NB4 (cell line): ENCODE data around the gene UTS2R.

Source experiments
- DNase-seq: peaks from one replicate; pipeline ENCODE4 v3.0.0; 2010; ENCODE audit warnings: low read depth
- H3K4me3 ChIP-seq: one replicate; pipeline ENCODE4 v1.5.1; 2011; ENCODE audit warnings: mild to moderate bottlenecking, low read depth, low read length, moderate library complexity
- CTCF ChIP-seq: IDR thresholded peaks from one replicate; pipeline ENCODE4 v1.5.1; 2012; ENCODE audit warnings: low read depth, low read length
- MAX ChIP-seq: IDR thresholded peaks from 2 replicates; pipeline ENCODE4 v1.6.1; 2011; ENCODE audit warnings: low read depth, low read length
- MYC ChIP-seq: IDR thresholded peaks from 2 replicates; pipeline ENCODE4 v1.6.1; 2011; ENCODE audit warnings: low read depth, low read length
- POLR2A ChIP-seq: IDR thresholded peaks from 2 replicates; pipeline ENCODE4 v1.6.1; 2011; ENCODE audit warnings: mild to moderate bottlenecking; ENCODE audit not compliant: insufficient read length; ENCODE audit errors: extremely low read depth

UTS2R gene

GRCh38 chr17:82353484-82353883 is 18.1 kb upstream of the UTS2R start:
- H3K4me3 ChIP-seq, result no peak overlapping the region
- TF ChIP-seq POLR2A (no peak), MYC (no peak), MAX (no peak), CTCF (no peak)
- DNase-seq, result no peak

GRCh38 chr17:82354804-82355308 is 16.7 kb upstream of the UTS2R start:
- no peak for DNase-seq
- TF ChIP-seq POLR2A (no peak), CTCF (no peak), MYC (no peak), MAX (no peak)
- no peak overlapping the region for H3K4me3 ChIP-seq

GRCh38 chr17:82355770-82356427 is 15.7 kb upstream of the UTS2R start:
- TF ChIP-seq POLR2A, result no peak
- TF ChIP-seq CTCF, result no peak
- no peak for TF ChIP-seq MAX
- no peak for TF ChIP-seq MYC
- DNase-seq, result no peak

GRCh38 chr17:82356845-82357355 is 14.7 kb upstream of the UTS2R start:
- DNase-seq, result no peak
- no peak for TF ChIP-seq CTCF
- no peak for TF ChIP-seq MAX
- no peak for TF ChIP-seq POLR2A
- TF ChIP-seq MYC, result no peak
- H3K4me3 ChIP-seq, result no peak overlapping the region

More at GRCh38 chr17:82355770-82356427, 15.7 kb upstream of the UTS2R start:
- no peak overlapping the region for H3K4me3 ChIP-seq

GRCh38 chr17:82357394-82357793 is 14.2 kb upstream of the UTS2R start:
- DNase-seq, result no peak
- H3K4me3 ChIP-seq, result no peak overlapping the region
- TF ChIP-seq MAX, result no peak
- TF ChIP-seq CTCF, result no peak
- no peak for TF ChIP-seq POLR2A
- no peak for TF ChIP-seq MYC
